ENCODE measurements around the gene SCN8A.
"Not testable (repeated sequence)": the region's sequence is repeated elsewhere in the genome, so short reads cannot be mapped to it uniquely, and the experiment has no call there.

Gene SCN8A

DNA sequence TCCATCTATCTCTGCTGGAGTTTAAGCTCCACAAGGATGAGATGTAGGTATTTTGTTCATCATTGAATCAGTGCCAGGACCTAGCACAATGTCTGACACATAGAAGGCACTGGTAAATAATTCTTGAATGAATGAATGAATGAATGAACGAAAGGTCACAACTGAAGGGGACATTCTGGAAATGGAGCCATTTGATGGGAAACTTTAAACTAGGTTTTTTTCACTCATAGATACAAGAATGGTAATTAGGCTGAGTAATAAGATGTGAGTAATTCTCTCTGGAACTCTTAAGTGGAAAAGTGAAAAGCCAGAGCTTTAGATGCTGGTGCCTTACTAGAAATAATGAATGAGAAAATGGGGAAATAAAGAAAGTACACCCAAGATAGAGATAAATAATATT, 44.3 kb downstream of the SCN8A start:
- TF ChIP-seq, protein P1, sequence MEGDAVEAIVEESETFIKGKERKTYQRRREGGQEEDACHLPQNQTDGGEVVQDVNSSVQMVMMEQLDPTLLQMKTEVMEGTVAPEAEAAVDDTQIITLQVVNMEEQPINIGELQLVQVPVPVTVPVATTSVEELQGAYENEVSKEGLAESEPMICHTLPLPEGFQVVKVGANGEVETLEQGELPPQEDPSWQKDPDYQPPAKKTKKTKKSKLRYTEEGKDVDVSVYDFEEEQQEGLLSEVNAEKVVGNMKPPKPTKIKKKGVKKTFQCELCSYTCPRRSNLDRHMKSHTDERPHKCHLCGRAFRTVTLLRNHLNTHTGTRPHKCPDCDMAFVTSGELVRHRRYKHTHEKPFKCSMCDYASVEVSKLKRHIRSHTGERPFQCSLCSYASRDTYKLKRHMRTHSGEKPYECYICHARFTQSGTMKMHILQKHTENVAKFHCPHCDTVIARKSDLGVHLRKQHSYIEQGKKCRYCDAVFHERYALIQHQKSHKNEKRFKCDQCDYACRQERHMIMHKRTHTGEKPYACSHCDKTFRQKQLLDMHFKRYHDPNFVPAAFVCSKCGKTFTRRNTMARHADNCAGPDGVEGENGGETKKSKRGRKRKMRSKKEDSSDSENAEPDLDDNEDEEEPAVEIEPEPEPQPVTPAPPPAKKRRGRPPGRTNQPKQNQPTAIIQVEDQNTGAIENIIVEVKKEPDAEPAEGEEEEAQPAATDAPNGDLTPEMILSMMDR (IDR thresholded peaks at IDR 0.05): no peak
- no peak for DNase-seq (ENCODE audit: low spot score)
- no peak overlapping the region for H3K27ac ChIP-seq
- H3K4me3 ChIP-seq: no peak overlapping the region

DNA sequence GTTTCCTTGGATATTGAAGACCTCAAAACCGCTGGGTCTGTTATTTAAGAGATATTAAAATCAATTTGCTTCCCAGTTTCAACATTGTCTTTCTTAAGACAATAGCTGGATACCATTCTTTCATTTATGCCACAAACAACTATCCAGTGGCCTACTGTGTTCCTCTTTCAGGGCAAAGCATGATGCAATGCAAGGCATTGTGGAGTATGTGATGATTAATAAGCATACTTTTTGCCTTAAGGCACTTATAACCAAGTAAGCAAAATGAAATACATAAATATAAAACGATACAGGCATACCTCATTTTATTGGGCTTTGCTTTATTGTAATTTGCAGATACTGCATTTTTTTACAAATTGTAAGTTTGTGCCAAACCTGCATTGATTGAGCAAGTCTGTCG, 45.5 kb downstream of the SCN8A start:
- H3K4me3 ChIP-seq: no peak overlapping the region
- TF ChIP-seq, protein P1 (IDR thresholded peaks at IDR 0.05): no peak
- DNase-seq (ENCODE audit: low spot score): no peak

DNA sequence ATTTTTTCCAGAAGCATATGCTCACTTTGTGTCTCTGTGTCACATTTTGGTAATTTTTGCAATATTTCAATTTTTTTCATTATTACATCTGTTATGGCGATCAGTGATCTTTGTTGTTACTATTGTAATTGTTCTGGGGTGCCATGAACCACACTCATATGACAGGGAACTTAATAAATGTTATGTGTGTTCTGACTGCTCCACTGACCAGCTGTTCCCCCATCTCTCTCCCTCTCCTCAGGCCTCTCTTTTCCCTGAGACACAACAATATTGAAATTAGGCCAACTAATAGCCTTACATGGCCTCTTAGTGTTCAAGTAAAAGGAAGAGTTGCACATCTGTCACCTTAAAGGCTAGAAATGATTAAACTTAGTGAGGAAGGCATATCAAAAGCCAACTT, 46.0 kb downstream of the SCN8A start:
- no peak for DNase-seq (ENCODE audit: low spot score)

More for the DNA sequence above, 45.5 kb downstream of the SCN8A start:
- H3K27ac ChIP-seq: no peak overlapping the region

DNA sequence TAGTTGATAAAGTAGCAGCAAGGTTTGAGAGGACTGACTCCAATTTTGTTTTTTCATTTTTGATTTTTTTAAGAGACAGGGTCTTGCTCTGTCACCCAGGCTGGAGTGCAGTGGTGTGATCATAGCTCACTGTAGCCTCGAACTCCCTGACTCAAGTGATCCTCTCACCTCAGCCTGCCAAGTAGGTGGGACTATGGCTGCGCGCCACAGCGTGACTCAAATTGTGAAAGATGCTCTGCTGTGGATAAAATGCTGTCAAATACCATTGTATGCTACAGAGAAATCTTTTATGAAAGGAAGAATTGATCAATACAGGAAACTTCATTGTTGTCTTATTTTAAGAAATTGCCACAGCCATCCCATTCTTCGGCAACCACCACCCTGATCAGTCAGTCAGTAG, 48.3 kb downstream of the SCN8A start:
- TF ChIP-seq, protein P1 (IDR thresholded peaks at IDR 0.05): no peak
- no peak overlapping the region for H3K4me3 ChIP-seq
- DNase-seq (ENCODE audit: low spot score): no peak
- no peak overlapping the region for H3K27ac ChIP-seq

More for the DNA sequence above, 46.0 kb downstream of the SCN8A start:
- TF ChIP-seq, protein P1 (IDR thresholded peaks at IDR 0.05): no peak
- H3K27ac ChIP-seq: no peak overlapping the region
- H3K4me3 ChIP-seq: no peak overlapping the region

DNA sequence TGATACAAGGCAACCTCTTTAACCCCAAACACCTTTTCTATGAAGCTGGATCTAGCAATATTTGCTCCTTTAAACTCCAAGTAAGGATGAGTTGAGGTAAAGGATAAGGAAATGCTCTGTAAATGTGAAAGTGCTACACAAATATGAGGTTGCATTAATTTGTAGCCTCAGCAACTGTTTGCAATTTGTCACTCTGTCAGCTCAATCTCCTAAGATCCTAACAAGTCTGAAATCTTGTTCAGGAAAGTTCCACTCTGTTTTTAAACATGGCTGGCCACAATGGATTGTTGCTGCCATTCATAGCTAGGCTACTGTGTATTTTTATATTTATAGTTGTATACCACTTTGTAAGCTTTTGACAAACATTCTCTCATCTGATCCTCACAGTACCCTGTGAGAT, 51.3 kb downstream of the SCN8A start:
- Histone ChIP-seq H3K27ac (no peak overlapping the region), H3K4me3 (no peak overlapping the region)
- TF ChIP-seq, protein P1 (IDR thresholded peaks at IDR 0.05): no peak
- DNase-seq (ENCODE audit: low spot score): no peak

DNA sequence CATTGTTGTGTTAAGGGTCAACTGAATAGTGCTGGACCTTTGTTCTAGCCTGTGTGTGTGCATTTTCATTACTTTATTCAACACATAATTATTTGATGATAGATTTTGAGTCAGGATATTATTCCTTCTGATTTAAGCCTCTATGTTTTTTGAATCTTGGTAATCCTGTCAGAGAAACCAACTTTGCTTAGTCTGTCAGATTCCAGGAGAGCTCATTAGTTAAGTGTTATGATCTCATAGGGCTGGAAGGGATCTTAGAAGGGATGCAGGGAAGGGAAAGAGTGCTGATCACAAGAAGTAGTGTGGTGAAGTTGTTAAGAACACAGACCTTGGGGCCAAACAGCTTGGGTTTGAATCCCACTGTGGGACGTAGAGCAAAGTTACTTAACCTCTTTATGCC, 52.9 kb downstream of the SCN8A start:
- H3K27ac ChIP-seq: no peak overlapping the region
- no peak overlapping the region for H3K4me3 ChIP-seq
- TF ChIP-seq, protein P1 (IDR thresholded peaks at IDR 0.05): no peak
- no peak for DNase-seq (ENCODE audit: low spot score)

DNA sequence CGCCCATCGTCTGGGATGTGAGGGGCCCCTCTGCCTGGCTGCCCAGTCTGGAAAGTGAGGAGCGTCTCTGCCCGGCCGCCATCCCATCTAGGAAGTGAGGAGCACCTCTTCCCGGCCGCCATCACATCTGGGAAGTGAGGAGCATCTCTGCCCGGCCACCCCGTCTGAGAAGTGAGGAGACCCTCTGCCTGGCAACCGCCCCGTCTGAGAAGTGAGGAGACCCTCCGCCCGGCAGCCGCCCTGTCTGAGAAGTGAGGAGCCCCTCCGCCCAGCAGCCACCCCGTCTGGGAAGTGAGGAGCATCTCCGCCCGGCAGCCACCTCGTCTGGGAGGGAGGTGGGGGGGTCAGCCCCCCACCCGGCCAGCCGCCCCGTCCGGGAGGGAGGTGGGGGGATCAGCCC, 53.7 kb downstream of the SCN8A start:
- DNase-seq (ENCODE audit: low spot score); H3K4me3 ChIP-seq; H3K27ac ChIP-seq: not testable (repeated sequence)

DNA sequence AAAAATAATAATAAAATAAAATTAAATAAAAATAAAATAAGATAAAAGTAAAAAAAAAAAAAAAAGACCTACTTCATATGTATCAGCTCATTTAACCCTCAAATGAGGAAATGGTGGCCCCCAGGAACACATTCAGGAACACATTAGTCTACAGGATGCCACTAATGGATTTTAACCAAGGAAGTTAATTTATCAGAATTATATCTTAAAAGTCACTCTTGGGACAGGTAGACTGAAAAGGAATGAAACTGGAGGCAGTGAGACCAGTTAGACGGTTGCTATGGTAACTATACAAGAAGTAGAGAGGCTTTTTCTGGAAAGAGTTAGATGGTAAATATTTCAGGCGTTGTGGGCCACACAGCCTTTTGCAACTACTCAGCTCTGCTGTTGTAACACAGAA, 54.9 kb downstream of the SCN8A start:
- DNase-seq (ENCODE audit: low spot score): no peak
- H3K4me3 ChIP-seq: no peak overlapping the region
- TF ChIP-seq, protein P1 (IDR thresholded peaks at IDR 0.05): no peak
- no peak overlapping the region for H3K27ac ChIP-seq
